GM12878 (cell line): ENCODE results near the gene PDE10A. TPM values are rescaled to one million over a fixed set of nuclear protein-coding genes. Genes with fewer than 3 reads are reported as not detected.

ENCODE experiments used
- CUX1 ChIP-seq: IDR thresholded peaks from 2 replicates; pipeline ENCODE4 v1.6.1; 2012; ENCODE audit warnings: improper control_type of control experiment, low read depth, low read length; ENCODE audit not compliant: insufficient replicate concordance
- E4F1 ChIP-seq: fragments of 450-650 bp; IDR thresholded peaks from 2 replicates; pipeline ENCODE4 v1.6.1; 2018; ENCODE audit warnings: borderline replicate concordance, mild to moderate bottlenecking; ENCODE audit not compliant: partially characterized antibody
- IRF3 ChIP-seq: fragments of 450-650 bp; IDR thresholded peaks from 2 replicates; pipeline ENCODE4 v1.6.1; 2014; ENCODE audit warnings: mild to moderate bottlenecking
- NRF1 ChIP-seq: conservative IDR thresholded peaks from 2 replicates; pipeline ENCODE4 v1.6.1; 2011; ENCODE audit warnings: mild to moderate bottlenecking, low read depth, low read length, improper control_type of control experiment
- RAD21 ChIP-seq: IDR thresholded peaks from 2 replicates; pipeline ENCODE4 v1.6.1; 2011; ENCODE audit warnings: mild to moderate bottlenecking, low read depth, low read length, moderate library complexity; ENCODE audit not compliant: insufficient read depth
- RFX5 ChIP-seq: IDR thresholded peaks from 2 replicates; pipeline ENCODE4 v1.6.1; 2011; ENCODE audit warnings: low read depth, low read length, improper control_type of control experiment
- YBX1 ChIP-seq: fragments of 450-650 bp; IDR thresholded peaks from 2 replicates; pipeline ENCODE4 v1.6.1; 2016; ENCODE audit warnings: antibody characterized with exemption
- ZBTB40 ChIP-seq: fragments of 450-650 bp; IDR thresholded peaks from 2 replicates; pipeline ENCODE4 v1.6.1; 2016; ENCODE audit warnings: mild to moderate bottlenecking, moderate library complexity, borderline replicate concordance
- polyA plus RNA-seq, 11 experiments: library from polyadenylated mRNA; depleted of rRNA in 4 of 11; unstranded in 6 of 11; stranded (reverse) in 5 of 11; fragments of >200 nt; fragmentation: Nextera tagmentation in 4 of 11; fragmentation: Illumina TruSeq in 1 of 11; extraction: Ambion mirVana in 4 of 11; extraction: Trizol in 1 of 11; gene quantifications; 1 replicate in 1 of 11; 2 replicates in 10 of 11; pipeline versions ENCODE4 v1.2.1 to v1.2.3, GENCODE V29; 2011 to 2016; ENCODE audit warnings: inconsistent platforms in 2 of 11, missing spikeins in 2 of 11, low read depth in 1 of 11
- total RNA-seq, 4 experiments: library from RNA; depleted of rRNA in 3 of 4; stranded (reverse); fragments of >200 nt in 3 of 4; fragmentation: Illumina TruSeq in 1 of 4; extraction: Trizol in 1 of 4; gene quantifications; 2 replicates each; pipeline versions ENCODE4 v1.2.1 to v1.2.3, GENCODE V29; 2013 to 2021

The PDE10A gene
- total and polyA plus RNA-seq, 10 of the 15 experiments (the other 5 are each of a cell fraction or from before 2014, with no cell fraction given), result under 0.01 to 1.3 (median 0.03) TPM; not detected in 2

- TF ChIP-seq ZBTB40 (no peak), YBX1 (no peak), NRF1 (no peak), RAD21 (no peak), CUX1 (no peak), E4F1 (no peak), IRF3 (no peak), RFX5 (no peak)
Measured at GRCh38 chr6:165653607-165654006, 9.4 kb downstream of the PDE10A start (continued).
